Measurements from ENCODE around the gene CACTIN.

DNA sequence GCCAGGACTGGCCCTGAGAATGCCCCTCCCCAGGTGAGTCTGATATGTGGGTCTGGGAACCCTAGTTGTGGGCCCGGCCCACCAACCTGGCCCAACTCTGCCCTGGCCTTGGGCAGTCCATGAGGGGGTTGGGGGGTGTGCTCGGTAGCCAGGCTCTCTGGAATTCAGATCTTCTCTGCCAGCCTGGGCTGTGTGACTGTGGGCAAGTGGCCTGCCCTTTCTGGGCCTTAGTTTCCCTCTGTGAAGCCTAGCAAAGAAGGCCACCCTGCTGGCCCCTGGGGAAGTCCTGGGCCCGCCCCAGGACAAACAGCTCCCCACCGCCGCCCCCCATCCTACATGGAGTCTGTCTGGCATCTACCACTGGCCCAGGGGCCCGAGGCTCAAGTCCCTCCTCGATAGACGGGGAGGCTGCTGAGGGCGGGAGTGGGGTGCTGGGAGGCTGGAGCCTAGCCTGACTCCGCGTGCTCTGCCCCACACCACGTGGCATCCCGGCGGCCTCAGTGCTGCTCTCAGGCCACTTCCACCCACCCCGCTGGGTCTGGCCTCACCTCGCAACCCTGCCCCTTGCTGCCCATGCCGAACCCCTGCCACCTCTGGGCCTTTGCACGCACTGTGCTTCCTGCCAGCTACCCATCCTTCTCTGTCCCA is 11.6 kb downstream of the CACTIN start:
- no peak for TF ChIP-seq POLR2A (IDR thresholded peaks at IDR 0.05)
- TF ChIP-seq, protein P1, sequence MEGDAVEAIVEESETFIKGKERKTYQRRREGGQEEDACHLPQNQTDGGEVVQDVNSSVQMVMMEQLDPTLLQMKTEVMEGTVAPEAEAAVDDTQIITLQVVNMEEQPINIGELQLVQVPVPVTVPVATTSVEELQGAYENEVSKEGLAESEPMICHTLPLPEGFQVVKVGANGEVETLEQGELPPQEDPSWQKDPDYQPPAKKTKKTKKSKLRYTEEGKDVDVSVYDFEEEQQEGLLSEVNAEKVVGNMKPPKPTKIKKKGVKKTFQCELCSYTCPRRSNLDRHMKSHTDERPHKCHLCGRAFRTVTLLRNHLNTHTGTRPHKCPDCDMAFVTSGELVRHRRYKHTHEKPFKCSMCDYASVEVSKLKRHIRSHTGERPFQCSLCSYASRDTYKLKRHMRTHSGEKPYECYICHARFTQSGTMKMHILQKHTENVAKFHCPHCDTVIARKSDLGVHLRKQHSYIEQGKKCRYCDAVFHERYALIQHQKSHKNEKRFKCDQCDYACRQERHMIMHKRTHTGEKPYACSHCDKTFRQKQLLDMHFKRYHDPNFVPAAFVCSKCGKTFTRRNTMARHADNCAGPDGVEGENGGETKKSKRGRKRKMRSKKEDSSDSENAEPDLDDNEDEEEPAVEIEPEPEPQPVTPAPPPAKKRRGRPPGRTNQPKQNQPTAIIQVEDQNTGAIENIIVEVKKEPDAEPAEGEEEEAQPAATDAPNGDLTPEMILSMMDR (IDR thresholded peaks at IDR 0.05) = no peak
- TF ChIP-seq EP300 (IDR thresholded peaks at IDR 0.05) = no peak
- no peak for TF ChIP-seq POLR2AphosphoS5 (IDR thresholded peaks at IDR 0.05)
